Activated CD4-positive, alpha-beta T cell treated with anti-CD3 and anti-CD28 coated beads, Interleukin-2, amount 10 ng/mL, durations not matched to agents 7 days and 5 days (primary cell): ENCODE data around the gene CEP112. TPM values are rescaled to one million over a fixed set of nuclear protein-coding genes. Genes with fewer than 3 reads are reported as not detected.
"Not testable (repeated sequence)": the region's sequence is repeated elsewhere in the genome, so short reads cannot be mapped to it uniquely, and the experiment has no call there.

ENCODE experiments used
- CTCF ChIA-PET: fragments of 350-600 bp; sonication (Branson Sonifier 250); formaldehyde crosslinking; loops from one replicate; lab custom pipeline; 2021; ENCODE audit warnings: antibody characterized with exemption; lab: Charles Lee
- POLR2A ChIA-PET: fragments of 350-600 bp; sonication (Branson Sonifier 250); formaldehyde crosslinking; loops from one replicate; lab custom pipeline; 2021; ENCODE audit warnings: antibody characterized with exemption; lab: Charles Lee
- DNase-seq: peaks from one replicate; pipeline ENCODE4 v3.0.0-alpha.2; 2020
- H3K27ac Mint-ChIP-seq: one replicate; pipeline ENCODE4 v1.8.0; 2021; ENCODE audit warnings: mild to moderate bottlenecking, moderate library complexity, mixed read lengths
- H3K27me3 Mint-ChIP-seq: one replicate; pipeline ENCODE4 v1.8.0; 2021; ENCODE audit warnings: mixed read lengths
- H3K36me3 Mint-ChIP-seq: one replicate; pipeline ENCODE4 v1.8.0; 2021; ENCODE audit warnings: low read depth, mixed read lengths
- H3K4me1 Mint-ChIP-seq: one replicate; pipeline ENCODE4 v1.8.0; 2021; ENCODE audit warnings: mixed read lengths
- H3K4me3 Mint-ChIP-seq: one replicate; pipeline ENCODE4 v1.8.0; 2021; ENCODE audit warnings: mild to moderate bottlenecking, moderate library complexity, mixed read lengths
- H3K9me3 Mint-ChIP-seq: one replicate; pipeline ENCODE4 v1.8.0; 2021; ENCODE audit warnings: mixed read lengths
- total RNA-seq, 2 experiments: library from RNA; stranded (reverse); gene quantifications; one replicate each; pipeline ENCODE4 v1.2.3, GENCODE V29; 2021

The CEP112 gene
- total RNA-seq, 2 experiments from 2014 or later: 4.0 to 4.2 TPM

DNA sequence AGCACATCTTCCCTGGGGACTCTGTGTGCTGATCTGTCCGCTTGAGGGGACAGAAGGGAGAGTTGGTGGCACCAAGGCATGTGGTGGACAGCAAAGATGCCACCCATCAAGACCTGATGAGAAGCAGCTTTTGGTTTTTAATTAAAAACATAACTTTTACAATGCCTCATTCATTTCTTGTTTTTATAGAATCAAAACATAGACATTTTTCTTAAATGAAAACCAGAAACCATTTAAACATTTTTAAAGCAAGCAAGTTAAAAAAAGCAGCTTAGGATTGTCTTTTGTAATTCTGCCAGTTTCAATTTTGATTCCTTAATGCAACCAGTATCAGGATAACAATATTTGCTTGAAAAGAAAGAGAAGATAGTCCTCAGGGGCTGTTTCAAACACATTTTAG, 506.8 kb downstream of the CEP112 start:
- POLR2A ChIA-PET: no interaction called here

DNA sequence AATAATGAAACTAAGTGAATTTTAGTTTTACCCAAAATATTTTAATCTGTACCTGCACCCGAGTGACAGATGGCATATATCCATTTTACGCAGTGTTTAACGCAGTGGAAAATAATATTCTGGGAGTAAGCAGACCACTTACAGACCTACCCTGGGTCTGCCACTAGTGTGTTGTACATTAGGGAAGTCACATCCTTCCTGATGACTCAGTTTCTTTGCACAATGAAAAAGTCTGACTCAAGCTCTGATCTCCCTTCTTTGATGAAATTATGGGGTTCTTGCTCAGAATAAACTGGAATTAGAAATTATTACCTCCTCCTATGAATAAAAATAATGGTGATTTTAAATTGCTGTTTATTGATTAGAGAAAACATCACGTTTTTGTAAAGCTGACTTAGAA, 507.3 kb downstream of the CEP112 start:
- DNase-seq: no peak
- Mint-ChIP-seq H3K27ac (no peak overlapping the region), H3K27me3 (no peaks in the 10 kb centered on the region), H3K4me3 (no peak overlapping the region), H3K9me3 (no peaks in the 10 kb centered on the region), H3K36me3 (no peaks in the 10 kb centered on the region), H3K4me1 (no peaks in the 10 kb centered on the region)
- ChIA-PET CTCF (interaction anchor here (1.7 kb wide), 1 partner anchor 11 kb away, joined by 5 read pairs; no protein-coding TSS in a partner anchor), POLR2A (no interaction called here)

More for the DNA sequence above, 506.8 kb downstream of the CEP112 start:
- H3K36me3 Mint-ChIP-seq: no peaks in the 10 kb centered on the region
- no peak overlapping the region for H3K27ac Mint-ChIP-seq
- no peak for DNase-seq
- H3K4me1 Mint-ChIP-seq: no peaks in the 10 kb centered on the region
- no peaks in the 10 kb centered on the region for H3K27me3 Mint-ChIP-seq
- no peak overlapping the region for H3K4me3 Mint-ChIP-seq
- CTCF ChIA-PET: no interaction called here
- H3K9me3 Mint-ChIP-seq: no peaks in the 10 kb centered on the region

DNA sequence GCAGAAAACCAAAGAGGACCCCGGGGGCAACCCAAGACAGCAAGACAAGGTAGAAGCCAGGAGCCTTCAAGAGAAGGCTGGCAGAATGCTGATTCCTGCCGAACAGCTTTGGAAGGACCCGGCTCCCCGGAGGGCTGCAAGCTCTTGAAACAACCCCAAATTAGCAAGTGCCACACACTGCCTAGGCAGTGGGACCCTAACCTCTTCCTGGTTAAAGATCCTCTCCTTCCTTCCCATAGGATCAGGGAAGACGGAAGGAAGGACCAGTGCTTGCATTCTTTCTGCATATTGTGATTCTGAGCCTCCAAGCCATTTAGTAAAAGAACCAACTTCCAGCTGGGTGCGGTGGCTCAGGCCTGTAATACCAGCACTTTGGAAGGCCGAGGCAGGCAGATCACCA, 508.5 kb downstream of the CEP112 start:
- no peak for DNase-seq
- Mint-ChIP-seq H3K27me3 (no peaks in the 10 kb centered on the region), H3K9me3 (no peaks in the 10 kb centered on the region), H3K27ac (no peak overlapping the region), H3K4me3 (no peak overlapping the region), H3K36me3 (no peaks in the 10 kb centered on the region), H3K4me1 (peaks cover 2% of the 10 kb centered on the region)
- ChIA-PET POLR2A (no interaction called here), CTCF (interaction anchor here (1.7 kb wide), 1 partner anchor 10 kb away, joined by 5 read pairs; no protein-coding TSS in a partner anchor)

DNA sequence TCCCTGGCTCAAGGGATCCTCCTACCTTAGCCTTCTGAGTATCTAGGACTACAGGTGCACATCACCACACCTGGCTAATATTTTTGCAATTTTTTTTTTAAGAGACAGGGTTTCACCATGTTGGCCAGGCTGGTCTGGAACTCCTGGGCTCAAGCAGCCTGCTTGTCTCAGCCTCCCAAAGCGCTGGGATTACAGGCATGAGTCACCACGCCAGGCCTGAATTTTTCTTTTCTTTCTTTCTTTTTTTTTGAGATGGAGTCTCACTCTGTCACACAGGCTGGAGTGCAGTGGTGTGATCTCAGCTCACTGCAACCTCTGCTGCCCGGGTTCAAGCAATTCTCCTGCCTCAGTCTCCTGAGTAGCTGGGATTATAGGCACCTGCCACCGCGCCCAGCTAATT, 510.2 kb downstream of the CEP112 start:
- DNase-seq, H3K36me3 Mint-ChIP-seq, H3K4me1 Mint-ChIP-seq, POLR2A ChIA-PET, H3K4me3 Mint-ChIP-seq, H3K27ac Mint-ChIP-seq, H3K27me3 Mint-ChIP-seq, CTCF ChIA-PET, H3K9me3 Mint-ChIP-seq: not testable (repeated sequence)

DNA sequence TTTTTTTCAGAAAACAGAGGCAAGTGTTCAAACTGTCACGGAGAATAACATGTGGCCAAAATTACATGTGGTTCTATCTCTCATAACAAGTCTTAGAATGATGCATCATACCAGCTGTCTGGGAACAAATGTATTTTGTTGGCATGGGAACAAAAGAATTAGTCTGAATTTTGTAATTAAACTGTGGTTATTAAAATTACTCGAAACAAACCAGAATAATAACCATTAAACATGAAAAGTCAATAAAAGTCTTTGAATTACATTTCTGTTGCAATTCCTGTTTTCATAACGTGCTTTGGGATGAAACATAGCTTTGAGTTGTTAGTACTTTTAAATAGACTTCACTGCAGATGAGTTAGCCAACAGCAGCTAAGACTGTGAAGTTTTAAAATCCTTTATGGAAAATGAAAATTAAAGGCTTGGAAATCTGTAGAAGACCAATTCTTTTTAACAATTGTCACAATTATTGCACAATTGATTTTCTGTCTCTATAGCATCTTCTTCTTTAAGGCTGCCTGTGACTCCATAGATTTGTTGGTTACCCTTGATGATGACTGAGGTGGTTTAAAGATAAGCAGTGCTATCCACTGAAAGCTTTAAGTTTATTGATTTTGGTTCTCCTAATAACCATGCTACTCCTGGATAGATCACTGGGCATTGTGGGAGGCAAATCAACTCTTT, 512.6 kb downstream of the CEP112 start:
- Mint-ChIP-seq H3K27me3 (no peaks in the 10 kb centered on the region), H3K27ac (no peak overlapping the region), H3K4me1 (peaks cover 5% of the 10 kb centered on the region), H3K36me3 (no peaks in the 10 kb centered on the region), H3K9me3 (no peaks in the 10 kb centered on the region), H3K4me3 (no peak overlapping the region)
- CTCF ChIA-PET: interaction anchor here (0.5 kb wide), 1 partner anchor 1016 kb away, joined by 4 read pairs; no protein-coding TSS in a partner anchor
- no peak for DNase-seq
- POLR2A ChIA-PET: no interaction called here

DNA sequence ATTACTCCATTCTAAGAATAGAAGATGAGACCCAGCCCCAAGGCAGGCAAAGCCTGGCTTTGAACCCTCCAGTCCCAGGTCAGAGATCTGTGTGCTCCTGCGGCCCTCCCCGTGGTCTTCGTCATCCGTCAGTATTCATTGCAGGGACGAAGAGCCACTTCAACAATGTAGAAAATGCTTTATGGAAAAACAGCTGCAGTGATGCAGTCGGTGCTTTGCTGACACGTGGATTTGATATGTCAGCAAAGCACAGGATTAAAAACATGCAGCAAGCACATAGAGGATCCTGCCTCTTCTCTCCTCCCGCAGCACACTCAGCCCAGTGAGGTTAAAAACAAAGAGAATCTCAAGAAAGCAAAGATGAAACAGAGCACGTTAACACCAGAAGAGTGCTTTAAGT, 513.4 kb downstream of the CEP112 start:
- ChIA-PET CTCF (no interaction called here), POLR2A (no interaction called here)
- no peaks in the 10 kb centered on the region for H3K27me3 Mint-ChIP-seq
- no peaks in the 10 kb centered on the region for H3K9me3 Mint-ChIP-seq
- H3K36me3 Mint-ChIP-seq: no peaks in the 10 kb centered on the region
- H3K27ac Mint-ChIP-seq: no peak overlapping the region
- H3K4me3 Mint-ChIP-seq: no peak overlapping the region
- DNase-seq: no peak
- H3K4me1 Mint-ChIP-seq: peaks cover 5% of the 10 kb centered on the region

DNA sequence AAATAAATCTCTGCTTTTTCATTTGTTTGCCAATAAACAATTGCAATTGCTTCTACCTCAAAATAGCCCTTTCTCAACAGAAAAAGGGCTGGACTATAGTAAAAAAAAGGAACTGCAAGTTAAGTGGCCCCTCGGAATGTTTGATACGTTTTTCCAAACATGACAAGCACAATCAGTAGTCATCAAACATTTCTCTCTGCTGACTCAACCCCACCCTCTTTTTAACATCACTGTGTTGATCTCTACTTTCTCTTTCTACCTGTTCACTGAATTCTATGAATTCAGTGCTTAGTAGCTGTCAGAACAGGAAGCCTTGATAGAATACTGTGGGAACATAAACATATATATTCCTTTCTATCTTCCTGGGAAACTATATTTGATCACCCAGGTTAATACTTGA, 514.0 kb downstream of the CEP112 start:
- ChIA-PET POLR2A (no interaction called here), CTCF (no interaction called here)
- H3K27ac Mint-ChIP-seq: no peak overlapping the region

DNA sequence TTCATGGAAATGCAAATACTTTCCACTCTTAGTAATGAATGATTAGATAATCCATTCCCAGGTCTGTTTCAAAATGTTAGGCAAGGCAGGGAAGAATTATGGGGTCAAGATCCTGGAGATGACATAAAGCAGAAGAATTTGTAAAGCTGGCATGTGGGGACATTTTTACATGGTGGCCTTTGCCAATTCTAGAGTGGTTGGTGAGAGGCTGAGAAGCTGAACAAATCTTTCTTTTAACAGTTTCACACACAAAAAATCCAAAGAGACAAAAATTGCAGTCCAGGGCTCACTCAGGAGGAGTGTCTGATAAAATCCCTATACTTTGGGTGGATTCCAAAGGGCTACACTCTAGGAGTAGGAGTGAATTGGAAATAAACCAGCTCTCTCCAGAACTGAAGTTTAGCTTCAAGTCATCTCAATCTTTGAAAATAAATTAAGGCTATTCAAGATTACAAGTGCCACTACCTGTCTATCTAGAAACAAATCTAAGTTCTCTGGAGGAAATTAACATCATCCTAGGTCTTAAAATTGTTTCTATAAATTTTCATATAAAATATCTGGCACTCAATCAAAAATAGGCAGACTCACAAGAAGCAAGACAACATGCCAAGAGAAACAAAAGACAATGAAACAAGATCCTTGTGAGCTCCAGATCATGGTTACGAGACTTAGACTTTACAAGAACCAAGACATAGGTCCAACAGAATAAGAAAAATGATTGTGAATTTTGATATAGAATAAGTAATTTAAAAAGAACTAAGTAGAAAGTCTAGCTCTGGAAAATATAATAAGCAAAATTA, 517.5 kb downstream of the CEP112 start:
- H3K4me1 Mint-ChIP-seq: peaks cover 5% of the 10 kb centered on the region
- no peak overlapping the region for H3K4me3 Mint-ChIP-seq
- no peaks in the 10 kb centered on the region for H3K9me3 Mint-ChIP-seq
- no peak for DNase-seq
- H3K36me3 Mint-ChIP-seq: no peaks in the 10 kb centered on the region
- no peak overlapping the region for H3K27ac Mint-ChIP-seq
- CTCF ChIA-PET: interaction anchor here (1.2 to 1.5 kb wide), 2 partner anchors 10 to 48 kb away, joined by 3 to 5 read pairs; no protein-coding TSS in a partner anchor
- POLR2A ChIA-PET: no interaction called here
- no peaks in the 10 kb centered on the region for H3K27me3 Mint-ChIP-seq

More for the DNA sequence above, 514.0 kb downstream of the CEP112 start:
- Mint-ChIP-seq H3K9me3 (no peaks in the 10 kb centered on the region), H3K27me3 (no peaks in the 10 kb centered on the region), H3K4me1 (peaks cover 5% of the 10 kb centered on the region), H3K36me3 (no peaks in the 10 kb centered on the region), H3K4me3 (no peak overlapping the region)
- DNase-seq: no peak

DNA sequence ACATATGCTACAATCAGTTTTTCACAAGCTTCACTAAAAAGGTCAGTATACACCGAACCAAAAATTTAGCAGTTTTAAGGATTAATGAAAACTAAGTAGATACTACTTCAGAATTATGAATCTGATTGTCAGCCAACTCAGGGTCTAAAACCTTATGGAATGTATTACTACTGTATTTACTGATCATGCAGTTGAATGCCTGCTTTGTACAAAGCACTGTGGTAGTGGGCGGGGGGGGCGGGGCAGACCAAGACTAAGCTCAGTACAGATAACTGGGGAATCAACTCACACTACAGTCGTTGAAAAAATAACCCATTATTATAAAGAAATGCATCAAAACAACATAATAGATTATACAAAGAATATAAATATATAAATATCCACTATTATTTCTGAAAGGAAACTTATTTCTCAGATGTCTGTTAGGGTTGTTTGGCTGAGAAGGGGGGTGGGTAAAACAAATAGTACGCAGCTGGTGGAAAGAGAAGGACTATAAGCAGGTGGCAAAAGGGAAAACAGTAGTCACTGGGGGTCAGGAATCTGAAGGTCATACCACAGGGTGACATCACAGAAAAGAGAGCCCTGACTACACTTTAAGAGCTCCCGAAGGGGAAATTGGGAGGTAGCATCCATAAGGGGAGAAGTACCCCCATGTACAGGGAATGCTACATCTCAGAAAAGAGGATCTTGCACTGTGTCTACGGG, 521.1 kb downstream of the CEP112 start:
- no peak for DNase-seq
- Mint-ChIP-seq H3K4me3 (no peak overlapping the region), H3K36me3 (no peaks in the 10 kb centered on the region), H3K27me3 (no peaks in the 10 kb centered on the region), H3K4me1 (no peaks in the 10 kb centered on the region), H3K9me3 (no peaks in the 10 kb centered on the region), H3K27ac (no peak overlapping the region)
- POLR2A ChIA-PET: no interaction called here
- CTCF ChIA-PET: no interaction called here

DNA sequence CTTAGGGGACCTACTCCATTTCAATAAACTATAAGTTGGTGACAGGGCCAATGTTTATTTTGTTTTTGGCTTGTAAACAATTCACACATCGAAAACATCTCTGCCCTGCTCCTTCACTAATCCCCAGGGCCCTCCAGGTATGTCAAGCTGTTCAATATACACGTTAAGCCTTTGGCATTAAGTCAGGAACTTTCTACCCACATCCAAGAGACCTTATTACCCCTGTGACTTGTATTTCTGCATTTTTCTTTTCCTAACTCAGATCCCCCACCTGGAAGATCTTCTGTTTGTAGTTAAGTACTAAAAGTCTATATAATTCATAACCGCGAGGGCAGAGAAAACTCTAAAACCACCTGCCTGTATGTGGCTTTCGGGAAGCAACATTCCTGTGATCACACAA, 523.7 kb downstream of the CEP112 start:
- no peak for DNase-seq
- Mint-ChIP-seq H3K4me3 (no peak overlapping the region), H3K27me3 (no peaks in the 10 kb centered on the region), H3K27ac (no peak overlapping the region), H3K9me3 (no peaks in the 10 kb centered on the region), H3K4me1 (no peaks in the 10 kb centered on the region), H3K36me3 (no peaks in the 10 kb centered on the region)
- ChIA-PET POLR2A (no interaction called here), CTCF (no interaction called here)

DNA sequence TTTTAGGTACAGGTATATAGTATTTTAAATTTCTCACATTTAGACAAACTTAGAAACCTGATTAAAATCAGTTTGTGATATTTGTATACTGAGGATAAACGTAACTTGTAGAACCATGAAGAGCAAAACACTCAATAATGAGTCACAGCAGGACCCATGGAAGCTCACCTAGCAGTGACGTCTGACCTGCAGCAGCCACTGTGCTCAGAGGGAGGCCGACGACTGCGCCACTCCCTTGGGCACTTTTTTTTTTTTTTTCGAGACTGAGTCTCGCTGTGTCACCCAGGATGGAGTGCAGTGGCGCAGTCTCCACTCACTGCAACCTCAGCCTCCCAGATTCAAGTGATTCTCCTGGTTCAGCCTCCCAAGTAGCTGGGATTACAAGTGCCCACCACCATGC, 524.3 kb downstream of the CEP112 start:
- no peaks in the 10 kb centered on the region for H3K4me1 Mint-ChIP-seq
- no peaks in the 10 kb centered on the region for H3K9me3 Mint-ChIP-seq
- no peaks in the 10 kb centered on the region for H3K36me3 Mint-ChIP-seq
- H3K27ac Mint-ChIP-seq: no peak overlapping the region
- no peak for DNase-seq
- H3K4me3 Mint-ChIP-seq: no peak overlapping the region
- POLR2A ChIA-PET: no interaction called here
- CTCF ChIA-PET: interaction anchor here (0.6 kb wide), 1 partner anchor 523 kb away, joined by 3 read pairs; no protein-coding TSS in a partner anchor
- no peaks in the 10 kb centered on the region for H3K27me3 Mint-ChIP-seq

DNA sequence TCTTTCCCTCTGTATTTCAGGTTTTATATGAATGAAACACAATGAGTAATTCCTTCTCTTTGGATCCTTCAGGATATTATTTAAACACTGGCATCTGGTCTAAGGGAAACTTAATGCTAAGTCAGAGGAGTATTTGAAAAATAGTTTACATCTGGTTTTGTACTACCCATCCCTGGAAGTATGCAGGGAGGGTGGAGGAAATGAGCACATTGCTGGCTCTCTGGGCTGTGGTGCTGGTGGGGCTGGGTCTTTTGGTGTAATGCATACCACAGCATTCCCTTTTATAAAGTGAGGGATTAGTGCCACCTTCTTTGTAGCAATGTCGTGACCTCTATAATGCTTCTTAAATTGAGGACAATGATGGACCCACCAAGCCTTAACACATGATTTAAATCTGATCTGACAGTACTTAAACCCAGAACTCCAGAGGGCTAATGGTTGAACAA, 525.0 kb downstream of the CEP112 start:
- Mint-ChIP-seq H3K27me3 (no peaks in the 10 kb centered on the region), H3K4me3 (no peak overlapping the region), H3K4me1 (no peaks in the 10 kb centered on the region), H3K27ac (no peak overlapping the region), H3K36me3 (no peaks in the 10 kb centered on the region), H3K9me3 (no peaks in the 10 kb centered on the region)
- no peak for DNase-seq
- CTCF ChIA-PET: interaction anchor here (0.6 kb wide), 1 partner anchor 524 kb away, joined by 3 read pairs; no protein-coding TSS in a partner anchor
- POLR2A ChIA-PET: no interaction called here

DNA sequence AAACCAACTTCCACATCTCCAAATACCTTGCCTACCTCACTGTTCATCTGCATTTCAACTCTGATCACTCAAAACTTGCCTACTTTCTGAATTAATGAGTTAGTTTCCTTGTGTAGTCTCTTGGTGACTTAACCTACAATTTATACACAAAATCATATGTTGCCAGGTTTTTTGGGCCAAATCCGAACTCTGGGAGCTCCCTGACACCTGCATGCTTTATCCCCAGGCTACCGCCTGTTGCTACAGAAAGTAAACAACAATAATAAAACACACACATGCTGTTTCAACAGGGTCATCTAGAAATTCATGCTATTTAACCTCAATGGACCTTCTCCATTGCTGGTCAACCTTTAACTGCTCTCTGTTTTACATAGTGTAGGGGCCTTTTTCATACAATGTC, 526.0 kb downstream of the CEP112 start:
- no peak overlapping the region for H3K4me3 Mint-ChIP-seq
- no peak for DNase-seq
- ChIA-PET POLR2A (no interaction called here), CTCF (no interaction called here)
- H3K27ac Mint-ChIP-seq: no peak overlapping the region
- H3K27me3 Mint-ChIP-seq: no peaks in the 10 kb centered on the region
- no peaks in the 10 kb centered on the region for H3K36me3 Mint-ChIP-seq
- H3K9me3 Mint-ChIP-seq: no peaks in the 10 kb centered on the region
- no peaks in the 10 kb centered on the region for H3K4me1 Mint-ChIP-seq
